Neural cell (in vitro differentiated cells): Measurements from ENCODE around the gene LRRC61. TPM values are rescaled to one million over a fixed set of nuclear protein-coding genes. Genes with fewer than 3 reads are reported as not detected.
"Not testable (repeated sequence)": the region's sequence is repeated elsewhere in the genome, so short reads cannot be mapped to it uniquely, and the experiment has no call there.

Experiments used
- H2AFZ ChIP-seq: fragments of 200-600, 300-800 bp; sonication (generic), shearing (Covaris generic); 2 replicates; pipeline ENCODE4 v1.6.0; 2014; ENCODE audit warnings: low read depth, mild to moderate bottlenecking, antibody characterized with exemption, low read length, moderate library complexity
- H3F3A ChIP-seq: fragments of 200-600 bp; shearing (Covaris generic); 2 replicates; pipeline ENCODE4 v1.6.1; 2016; ENCODE audit warnings: mild to moderate bottlenecking, moderate library complexity, mixed read lengths, antibody characterized with exemption, low read length; ENCODE audit not compliant: insufficient read depth, poor library complexity, severe bottlenecking
- H3K27ac ChIP-seq: fragments of 200-600, 300-800 bp; sonication (generic), shearing (Covaris generic); 2 replicates; pipeline ENCODE4 v1.5.1; 2014; ENCODE audit warnings: mild to moderate bottlenecking, low read length, moderate library complexity
- H3K27me3 ChIP-seq: fragments of 300-800, 200-600 bp; sonication (generic), shearing (Covaris generic); 2 replicates; pipeline ENCODE4 v1.6.0; 2014; ENCODE audit warnings: mild to moderate bottlenecking, low read depth, low read length, moderate library complexity; ENCODE audit not compliant: insufficient read depth
- H3K36me3 ChIP-seq: fragments of 300-800, 200-600 bp; sonication (generic), shearing (Covaris generic); 2 replicates; pipeline ENCODE4 v1.5.1; 2014; ENCODE audit warnings: mild to moderate bottlenecking, antibody characterized with exemption, low read length, moderate library complexity; ENCODE audit not compliant: insufficient read depth
- H3K4me2 ChIP-seq: fragments of 300-800, 200-600 bp; sonication (generic), shearing (Covaris generic); 2 replicates; pipeline ENCODE4 v1.6.0; 2014; ENCODE audit warnings: mild to moderate bottlenecking, low read length
- H3K4me3 ChIP-seq: fragments of 300-800, 200-600 bp; sonication (generic), shearing (Covaris generic); 2 replicates; pipeline ENCODE4 v1.5.1; 2014; ENCODE audit warnings: mild to moderate bottlenecking, low read length, moderate library complexity
- H3K79me2 ChIP-seq: fragments of 200-600 bp; shearing (Covaris generic); replicated peaks from 2 replicates; pipeline ENCODE4 v1.6.0; 2014; ENCODE audit warnings: mild to moderate bottlenecking, low read length, moderate library complexity; ENCODE audit not compliant: insufficient read depth
- H3K9ac ChIP-seq: fragments of 300-800, 200-600 bp; sonication (generic), shearing (Covaris generic); 2 replicates; pipeline ENCODE4 v1.6.1; 2016; ENCODE audit warnings: mild to moderate bottlenecking, low read length, mixed read lengths
- H3K9me2 ChIP-seq: fragments of 200-600 bp; shearing (Covaris generic); 2 replicates; pipeline ENCODE4 v1.6.1; 2016; ENCODE audit warnings: mild to moderate bottlenecking, low read length, mixed read lengths; ENCODE audit not compliant: insufficient read depth
- H3K9me3 ChIP-seq: fragments of 200-600, 300-800 bp; sonication (generic), shearing (Covaris generic); 2 replicates; pipeline ENCODE4 v1.6.1; 2016; ENCODE audit warnings: mild to moderate bottlenecking, mixed run types, low read length, moderate library complexity, mixed read lengths
- H4K20me1 ChIP-seq: fragments of 200-600 bp; shearing (Covaris generic); 2 replicates; pipeline ENCODE4 v1.6.1; 2016; ENCODE audit warnings: mild to moderate bottlenecking, mixed run types; ENCODE audit not compliant: insufficient read depth
- CTCF ChIP-seq: fragments of 450-650 bp; IDR thresholded peaks from 2 replicates; pipeline ENCODE4 v1.5.1; 2014; ENCODE audit warnings: antibody characterized with exemption, mild to moderate bottlenecking, moderate library complexity; ENCODE audit not compliant: poor library complexity, severe bottlenecking
- EP300 ChIP-seq: fragments of 450-650 bp; conservative IDR thresholded peaks from 2 replicates; pipeline ENCODE4 v1.6.1; 2014; ENCODE audit warnings: antibody characterized with exemption, mild to moderate bottlenecking, moderate library complexity; ENCODE audit not compliant: poor library complexity, severe bottlenecking
- MXI1 ChIP-seq: fragments of 450-650 bp; conservative IDR thresholded peaks from 2 replicates; pipeline ENCODE4 v1.6.1; 2014; ENCODE audit warnings: antibody characterized with exemption, mild to moderate bottlenecking; ENCODE audit not compliant: poor library complexity, severe bottlenecking
- polyA plus RNA-seq: library from polyadenylated mRNA; depleted of rRNA; stranded (reverse); fragments of >200 nt; gene quantifications from 2 replicates; pipeline ENCODE4 v1.2.3, GENCODE V29; 2014

The LRRC61 gene
- polyA plus RNA-seq, 1 donor from 2014 or later = 5.0 TPM

GRCh38 chr7:150385302-150385723, 62.2 kb downstream of the LRRC61 start:
- Histone ChIP-seq H3K9ac (no peak overlapping the region), H3K9me3 (no peaks in the 10 kb centered on the region), H3F3A (no peaks in the 10 kb centered on the region), H4K20me1 (no peaks in the 10 kb centered on the region), H3K4me2 (no peak overlapping the region), H3K27ac (no peak overlapping the region), H3K4me3 (no peak overlapping the region), H3K9me2 (no peaks in the 10 kb centered on the region), H3K27me3 (no peaks in the 10 kb centered on the region), H3K36me3 (peaks cover 4% of the 10 kb centered on the region), H2AFZ (no peak overlapping the region), H3K79me2 (peaks cover 48% of the 10 kb centered on the region)
- TF ChIP-seq CTCF (no peak), EP300 (no peak), MXI1 (no peak)

GRCh38 chr7:150385884-150386283, 62.7 kb downstream of the LRRC61 start:
- H3K9me3 ChIP-seq, H3K4me2 ChIP-seq, H3K27ac ChIP-seq, H3K9me2 ChIP-seq, H2AFZ ChIP-seq, H4K20me1 ChIP-seq, H3F3A ChIP-seq, H3K4me3 ChIP-seq, H3K27me3 ChIP-seq, H3K9ac ChIP-seq, H3K36me3 ChIP-seq: not testable (repeated sequence)
- H3K79me2 ChIP-seq = peaks cover 42% of the 10 kb centered on the region

Other genes starting within 250 kb of the LRRC61 start
- gene ACTR3C, start 190 bp downstream of the LRRC61 start, polyA plus RNA-seq = not detected in 2 replicates
- gene RARRES2, start 18.3 kb downstream of the LRRC61 start, polyA plus RNA-seq = 0.71 TPM in 1 of 2 replicates, not detected in the other
- gene REPIN1, start 45.5 kb downstream of the LRRC61 start, polyA plus RNA-seq = 95.5 and 127 TPM in 2 replicates
- 16.8 and 24.9 TPM in 2 replicates for gene ZNF775, start 56.0 kb downstream of the LRRC61 start, polyA plus RNA-seq
- gene GIMAP8, start 127.3 kb downstream of the LRRC61 start, polyA plus RNA-seq = not detected in 2 replicates
- gene GIMAP7, start 191.5 kb downstream of the LRRC61 start, polyA plus RNA-seq = not detected in 2 replicates
- not detected in 2 replicates for gene GIMAP4, start 244.0 kb downstream of the LRRC61 start, polyA plus RNA-seq